ENCODE measurements around the gene C12orf54. TPM values are rescaled to one million over a fixed set of nuclear protein-coding genes. Genes with fewer than 3 reads are reported as not detected.

The C12orf54 gene
- total and polyA plus RNA-seq, 10 of the 15 experiments (the other 5 are each of a cell fraction or from before 2014, with no cell fraction given) = 0.79 to 7.8 (median 4.2) TPM

DNA sequence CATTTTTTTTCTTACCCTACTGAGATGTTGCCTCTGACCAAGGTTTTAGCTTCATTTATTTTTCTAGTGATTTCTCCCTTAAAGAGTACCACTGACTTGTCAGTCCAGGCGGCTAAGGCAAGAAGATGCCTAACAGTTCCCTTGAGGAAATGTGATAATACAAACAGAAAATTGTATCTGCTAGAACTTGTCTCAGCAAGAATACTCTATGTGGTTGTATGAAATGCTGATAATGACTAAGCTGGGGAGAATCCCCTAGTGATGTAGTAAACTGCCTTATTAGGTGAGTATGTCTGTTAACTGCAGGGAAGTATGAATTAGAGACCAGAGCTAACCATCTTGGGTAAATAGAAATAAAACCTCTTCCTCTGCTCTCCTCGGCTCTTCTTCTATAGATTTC, 6.7 kb downstream of the C12orf54 start (continued):
- TF ChIP-seq, protein P1, sequence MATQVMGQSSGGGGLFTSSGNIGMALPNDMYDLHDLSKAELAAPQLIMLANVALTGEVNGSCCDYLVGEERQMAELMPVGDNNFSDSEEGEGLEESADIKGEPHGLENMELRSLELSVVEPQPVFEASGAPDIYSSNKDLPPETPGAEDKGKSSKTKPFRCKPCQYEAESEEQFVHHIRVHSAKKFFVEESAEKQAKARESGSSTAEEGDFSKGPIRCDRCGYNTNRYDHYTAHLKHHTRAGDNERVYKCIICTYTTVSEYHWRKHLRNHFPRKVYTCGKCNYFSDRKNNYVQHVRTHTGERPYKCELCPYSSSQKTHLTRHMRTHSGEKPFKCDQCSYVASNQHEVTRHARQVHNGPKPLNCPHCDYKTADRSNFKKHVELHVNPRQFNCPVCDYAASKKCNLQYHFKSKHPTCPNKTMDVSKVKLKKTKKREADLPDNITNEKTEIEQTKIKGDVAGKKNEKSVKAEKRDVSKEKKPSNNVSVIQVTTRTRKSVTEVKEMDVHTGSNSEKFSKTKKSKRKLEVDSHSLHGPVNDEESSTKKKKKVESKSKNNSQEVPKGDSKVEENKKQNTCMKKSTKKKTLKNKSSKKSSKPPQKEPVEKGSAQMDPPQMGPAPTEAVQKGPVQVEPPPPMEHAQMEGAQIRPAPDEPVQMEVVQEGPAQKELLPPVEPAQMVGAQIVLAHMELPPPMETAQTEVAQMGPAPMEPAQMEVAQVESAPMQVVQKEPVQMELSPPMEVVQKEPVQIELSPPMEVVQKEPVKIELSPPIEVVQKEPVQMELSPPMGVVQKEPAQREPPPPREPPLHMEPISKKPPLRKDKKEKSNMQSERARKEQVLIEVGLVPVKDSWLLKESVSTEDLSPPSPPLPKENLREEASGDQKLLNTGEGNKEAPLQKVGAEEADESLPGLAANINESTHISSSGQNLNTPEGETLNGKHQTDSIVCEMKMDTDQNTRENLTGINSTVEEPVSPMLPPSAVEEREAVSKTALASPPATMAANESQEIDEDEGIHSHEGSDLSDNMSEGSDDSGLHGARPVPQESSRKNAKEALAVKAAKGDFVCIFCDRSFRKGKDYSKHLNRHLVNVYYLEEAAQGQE (IDR thresholded peaks at IDR 0.05; ENCODE audit: low read depth, low read length) = no peak
- no peak for TF ChIP-seq RB1 (IDR thresholded peaks at IDR 0.05; ENCODE audit: borderline replicate concordance)
- TF ChIP-seq YY1 (IDR thresholded peaks at IDR 0.05; ENCODE audit: low read depth, low read length) = no peak
- no peak for TF ChIP-seq TBL1XR1 (IDR thresholded peaks at IDR 0.05; ENCODE audit: low read depth, low read length)
- no peak for TF ChIP-seq CUX1 (IDR thresholded peaks at IDR 0.05; ENCODE audit: insufficient replicate concordance, low read depth, low read length)
- no peak for TF ChIP-seq RBBP5 (conservative IDR thresholded peaks at IDR 0.05)
- TF ChIP-seq, protein P2, sequence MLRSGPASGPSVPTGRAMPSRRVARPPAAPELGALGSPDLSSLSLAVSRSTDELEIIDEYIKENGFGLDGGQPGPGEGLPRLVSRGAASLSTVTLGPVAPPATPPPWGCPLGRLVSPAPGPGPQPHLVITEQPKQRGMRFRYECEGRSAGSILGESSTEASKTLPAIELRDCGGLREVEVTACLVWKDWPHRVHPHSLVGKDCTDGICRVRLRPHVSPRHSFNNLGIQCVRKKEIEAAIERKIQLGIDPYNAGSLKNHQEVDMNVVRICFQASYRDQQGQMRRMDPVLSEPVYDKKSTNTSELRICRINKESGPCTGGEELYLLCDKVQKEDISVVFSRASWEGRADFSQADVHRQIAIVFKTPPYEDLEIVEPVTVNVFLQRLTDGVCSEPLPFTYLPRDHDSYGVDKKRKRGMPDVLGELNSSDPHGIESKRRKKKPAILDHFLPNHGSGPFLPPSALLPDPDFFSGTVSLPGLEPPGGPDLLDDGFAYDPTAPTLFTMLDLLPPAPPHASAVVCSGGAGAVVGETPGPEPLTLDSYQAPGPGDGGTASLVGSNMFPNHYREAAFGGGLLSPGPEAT (IDR thresholded peaks at IDR 0.05; ENCODE audit: low read depth) = peak; percentile 66; the same call in 1 of the 2 replicates
- no peak for TF ChIP-seq POLR2AphosphoS5 (IDR thresholded peaks at IDR 0.05; ENCODE audit: low read length)
- TF ChIP-seq ZNF384 (IDR thresholded peaks at IDR 0.05; ENCODE audit: borderline replicate concordance, low read depth, low read length) = no peak
- TF ChIP-seq EED (IDR thresholded peaks at IDR 0.05; ENCODE audit: low read depth) = no peak
- TF ChIP-seq ZBTB4 (CRISPR knock-in tag; IDR thresholded peaks at IDR 0.05) = no peak
- no peak; the same call in 1 of the 2 replicates for TF ChIP-seq BACH1 (IDR thresholded peaks at IDR 0.05; ENCODE audit: borderline replicate concordance)
- TF ChIP-seq POU2F2 (IDR thresholded peaks at IDR 0.05; ENCODE audit: borderline replicate concordance, low read depth, low read length) = no peak
- no peak for TF ChIP-seq SMC3 (IDR thresholded peaks at IDR 0.05; ENCODE audit: borderline replicate concordance, low read length)
- no peak for TF ChIP-seq TARDBP (IDR thresholded peaks at IDR 0.05; ENCODE audit: borderline replicate concordance)
- TF ChIP-seq RUNX3 (IDR thresholded peaks at IDR 0.05; ENCODE audit: low read length) = peak; percentile 86
